Lung (tissue), 12 donors: ENCODE data around the gene ARHGEF18. TPM values are rescaled to one million over a fixed set of nuclear protein-coding genes. Genes with fewer than 3 reads are reported as not detected.

Source experiments
- ATAC-seq: fragments of 200-7000 bp; cut with Tn5 transposase; one replicate; pipeline ENCODE4 v1.9.1; 2020; ENCODE audit warnings: moderate number of reproducible peaks; ENCODE audit not compliant: insufficient read depth, low FRiP score
- DNase-seq, 3 donors: peaks; one replicate each; pipeline ENCODE4 v3.0.0-alpha.2; 2013 to 2017
- H3K27ac ChIP-seq, 2 donors: one replicate each; pipeline ENCODE4 v1.5.1; 2013; ENCODE audit warnings: mild to moderate bottlenecking in 2 of 2, moderate library complexity in 2 of 2, control low read depth in 1 of 2, inconsistent platforms in 1 of 2, low read depth in 1 of 2, low read length in 1 of 2
- H3K27me3 ChIP-seq, 3 donors: one replicate each; pipeline ENCODE4 v1.5.1; 2013; ENCODE audit warnings: low read length in 2 of 3; ENCODE audit not compliant: control insufficient read depth in 3 of 3, insufficient read depth in 3 of 3
- H3K36me3 ChIP-seq, 4 donors: one replicate each; pipeline ENCODE4 v1.5.1; 2013; ENCODE audit warnings: low read length in 4 of 4, mild to moderate bottlenecking in 1 of 4, moderate library complexity in 1 of 4; ENCODE audit not compliant: control insufficient read depth in 4 of 4, insufficient read depth in 4 of 4
- H3K4me1 ChIP-seq, 5 donors: one replicate each; pipeline ENCODE4 v1.5.1; 2013; ENCODE audit warnings: low read length in 5 of 5, mild to moderate bottlenecking in 2 of 5, moderate library complexity in 1 of 5; ENCODE audit not compliant: control insufficient read depth in 5 of 5, insufficient read depth in 5 of 5
- H3K4me3 ChIP-seq: one replicate; pipeline ENCODE4 v1.5.1; 2013; ENCODE audit warnings: mild to moderate bottlenecking, control low read depth, moderate library complexity
- H3K9ac ChIP-seq, 2 donors: one replicate each; pipeline ENCODE4 v1.5.1; 2013; ENCODE audit warnings: low read length in 2 of 2, control low read depth in 1 of 2; ENCODE audit not compliant: insufficient read depth in 1 of 2
- H3K9me3 ChIP-seq, 4 donors: one replicate each; pipeline ENCODE4 v1.5.1; 2013; ENCODE audit warnings: low read length in 3 of 4, mild to moderate bottlenecking in 1 of 4, moderate library complexity in 1 of 4; ENCODE audit not compliant: control insufficient read depth in 4 of 4, insufficient read depth in 3 of 4
- CTCF ChIP-seq: IDR thresholded peaks from 2 replicates; pipeline ENCODE4 v1.5.1; 2012; ENCODE audit warnings: mild to moderate bottlenecking; ENCODE audit errors: control extremely low read depth, extremely low read depth
- WGBS, 2 donors: extraction: QIAGEN DNeasy Blood & Tissue Kit; methylation state at CpG; one replicate each; pipeline ENCODE4 v1.1.7; 2013; 5-methylcytosine and 5-hydroxymethylcytosine counted together
- polyA plus RNA-seq, 2 donors: library from polyadenylated mRNA; stranded (reverse); fragments of 200-250 nt; gene quantifications; one replicate each; pipeline ENCODE4 v1.2.1, GENCODE V29; 2013
- total RNA-seq, 2 donors: library from RNA; depleted of rRNA in 1 of 2; stranded (reverse); fragments of >200 nt in 1 of 2; gene quantifications; one replicate each; pipeline ENCODE4 v1.2.1, GENCODE V29; 2014 to 2021
- donor health status: control.
- donor health status: control.
- donor health status: Bipolar disorder and iron deficiency.
- donor health status: healthy.
- donor health status: DM: yes; HTN: yes; CAD: no.

The ARHGEF18 gene
- total and polyA plus RNA-seq, 4 donors, result 22.8 to 55.6 (median 35.5) TPM

- H3K27ac ChIP-seq, result peak overlapping the region; percentile 34 to 89
- no peaks in the 10 kb centered on the region for H3K9me3 ChIP-seq
- DNase-seq (peak; percentile 92 to 96 (median 95)), ATAC-seq (peak; percentile 95)
- H3K4me1 ChIP-seq, result peaks cover 0 to 10% (median 8%) of the 10 kb centered on the region in 5 donors
- H3K4me3 ChIP-seq, result peak overlapping the region; percentile 68
- no peak for TF ChIP-seq CTCF
- H3K36me3 ChIP-seq, result peaks cover 0 to 4% (median 0%) of the 10 kb centered on the region in 4 donors
- WGBS, 2 donors, result 0 to 1% methylated on average over 57 to 61 of the region's 61 CpGs
- H3K9ac ChIP-seq, result peak overlapping the region; percentile 63 to 66
- no peaks in the 10 kb centered on the region for H3K27me3 ChIP-seq
Observed at GRCh38 chr19:7394731-7395359, 46.1 kb downstream of the ARHGEF18 start.

GRCh38 chr19:7395360-7396066, 46.8 kb downstream of the ARHGEF18 start:
- no peak for TF ChIP-seq CTCF
- peak in 1 of 3 donors; percentile 13 for DNase-seq
- Histone ChIP-seq H3K27me3 (no peaks in the 10 kb centered on the region), H3K9ac (peak overlapping the region; percentile 63 to 92), H3K9me3 (no peaks in the 10 kb centered on the region), H3K4me1 (peaks cover 0 to 10% (median 8%) of the 10 kb centered on the region in 5 donors), H3K4me3 (peak overlapping the region; percentile 68), H3K27ac (peak overlapping the region; percentile 34 to 89), H3K36me3 (peaks cover 0 to 2% (median 0%) of the 10 kb centered on the region in 4 donors)
- ATAC-seq, result peak; percentile 16
- 4 to 12% methylated on average over 25 to 28 of the region's 28 CpGs for WGBS, 2 donors

GRCh38 chr19:7397687-7398086, 49.0 kb downstream of the ARHGEF18 start:
- no peak for DNase-seq
- Histone ChIP-seq H3K36me3 (peaks cover 0 to 4% (median 2%) of the 10 kb centered on the region in 4 donors), H3K27me3 (no peaks in the 10 kb centered on the region), H3K4me3 (no peak overlapping the region), H3K4me1 (peaks cover 0 to 9% (median 8%) of the 10 kb centered on the region in 5 donors), H3K27ac (peak overlapping the region in 1 of 2 donors; percentile 43), H3K9me3 (no peaks in the 10 kb centered on the region), H3K9ac (no peak overlapping the region)
- no peak for TF ChIP-seq CTCF
- 80 to 87% methylated on average over 9 of the region's 9 CpGs for WGBS, 2 donors
- no peak for ATAC-seq

Other genes starting within 250 kb of the ARHGEF18 start
- 10 to 100 TPM; 31.9 to 64.6 TPM for gene INSR, start 54.5 kb upstream of the ARHGEF18 start, total RNA-seq
- gene INSR, start 54.5 kb upstream of the ARHGEF18 start, polyA plus RNA-seq, result 1 to 10 TPM; 5.8 to 9.8 TPM
- gene PEX11G, start 140.1 kb downstream of the ARHGEF18 start, total RNA-seq, result 10 to 100 TPM in 1 of 2 donors, 1 to 10 TPM in 1; 4.1 to 10.3 TPM
- 10 to 100 TPM in 1 of 2 donors, 1 to 10 TPM in 1; 4.7 to 11.1 TPM for gene PEX11G, start 140.1 kb downstream of the ARHGEF18 start, polyA plus RNA-seq
- gene ZNF358, start 167.2 kb downstream of the ARHGEF18 start, total RNA-seq, result 10 to 100 TPM; 25.2 to 44.1 TPM
- 10 to 100 TPM; 24.2 to 71.8 TPM for gene ZNF358, start 167.2 kb downstream of the ARHGEF18 start, polyA plus RNA-seq
- gene MCOLN1, start 173.7 kb downstream of the ARHGEF18 start, total RNA-seq, result 10 to 100 TPM; 11.6 to 65.3 TPM
- gene MCOLN1, start 173.7 kb downstream of the ARHGEF18 start, polyA plus RNA-seq, result 10 to 100 TPM; 54.4 to 68.1 TPM
- gene PNPLA6, start 186.8 kb downstream of the ARHGEF18 start, total RNA-seq, result 100 to 1,000 TPM in 1 of 2 donors, 10 to 100 TPM in 1; 41.8 to 267 TPM
- gene PNPLA6, start 186.8 kb downstream of the ARHGEF18 start, polyA plus RNA-seq, result 100 to 1,000 TPM in 1 of 2 donors, 10 to 100 TPM in 1; 89.9 to 154 TPM
- gene CAMSAP3, start 246.9 kb downstream of the ARHGEF18 start, total RNA-seq, result 10 to 100 TPM; 18.3 to 30.4 TPM
- gene CAMSAP3, start 246.9 kb downstream of the ARHGEF18 start, polyA plus RNA-seq, result 10 to 100 TPM in 1 of 2 donors, 1 to 10 TPM in 1; 9.2 to 20.0 TPM